Measurements from ENCODE around the gene RCAN2. TPM values are rescaled to one million over a fixed set of nuclear protein-coding genes. Genes with fewer than 3 reads are reported as not detected.

Gene RCAN2
- polyA plus RNA-seq, 1 donor from 2014 or later: 37.4 TPM

GRCh38 chr6:46172176-46172575 is 319.1 kb downstream of the RCAN2 start:
- H3K27me3 ChIP-seq (ENCODE audit: insufficient read depth, low read depth, low read length): peaks cover 9% of the 10 kb centered on the region
- no peaks in the 10 kb centered on the region for H4K20me1 ChIP-seq (ENCODE audit: insufficient read depth)
- H3K9me2 ChIP-seq (ENCODE audit: insufficient read depth, low read length): no peaks in the 10 kb centered on the region
- TF ChIP-seq POLR2AphosphoS5 (IDR thresholded peaks at IDR 0.05) (no peak), CTCF (IDR thresholded peaks at IDR 0.05; ENCODE audit: poor library complexity, severe bottlenecking) (no peak), RAD21 (conservative IDR thresholded peaks at IDR 0.05) (no peak), SMC3 (conservative IDR thresholded peaks at IDR 0.05; ENCODE audit: poor library complexity) (no peak)
- TF ChIP-seq, protein P1, sequence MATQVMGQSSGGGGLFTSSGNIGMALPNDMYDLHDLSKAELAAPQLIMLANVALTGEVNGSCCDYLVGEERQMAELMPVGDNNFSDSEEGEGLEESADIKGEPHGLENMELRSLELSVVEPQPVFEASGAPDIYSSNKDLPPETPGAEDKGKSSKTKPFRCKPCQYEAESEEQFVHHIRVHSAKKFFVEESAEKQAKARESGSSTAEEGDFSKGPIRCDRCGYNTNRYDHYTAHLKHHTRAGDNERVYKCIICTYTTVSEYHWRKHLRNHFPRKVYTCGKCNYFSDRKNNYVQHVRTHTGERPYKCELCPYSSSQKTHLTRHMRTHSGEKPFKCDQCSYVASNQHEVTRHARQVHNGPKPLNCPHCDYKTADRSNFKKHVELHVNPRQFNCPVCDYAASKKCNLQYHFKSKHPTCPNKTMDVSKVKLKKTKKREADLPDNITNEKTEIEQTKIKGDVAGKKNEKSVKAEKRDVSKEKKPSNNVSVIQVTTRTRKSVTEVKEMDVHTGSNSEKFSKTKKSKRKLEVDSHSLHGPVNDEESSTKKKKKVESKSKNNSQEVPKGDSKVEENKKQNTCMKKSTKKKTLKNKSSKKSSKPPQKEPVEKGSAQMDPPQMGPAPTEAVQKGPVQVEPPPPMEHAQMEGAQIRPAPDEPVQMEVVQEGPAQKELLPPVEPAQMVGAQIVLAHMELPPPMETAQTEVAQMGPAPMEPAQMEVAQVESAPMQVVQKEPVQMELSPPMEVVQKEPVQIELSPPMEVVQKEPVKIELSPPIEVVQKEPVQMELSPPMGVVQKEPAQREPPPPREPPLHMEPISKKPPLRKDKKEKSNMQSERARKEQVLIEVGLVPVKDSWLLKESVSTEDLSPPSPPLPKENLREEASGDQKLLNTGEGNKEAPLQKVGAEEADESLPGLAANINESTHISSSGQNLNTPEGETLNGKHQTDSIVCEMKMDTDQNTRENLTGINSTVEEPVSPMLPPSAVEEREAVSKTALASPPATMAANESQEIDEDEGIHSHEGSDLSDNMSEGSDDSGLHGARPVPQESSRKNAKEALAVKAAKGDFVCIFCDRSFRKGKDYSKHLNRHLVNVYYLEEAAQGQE (IDR thresholded peaks at IDR 0.05; ENCODE audit: borderline replicate concordance): no peak
- H3K4me2 ChIP-seq (ENCODE audit: low read length): no peak overlapping the region
- H3K9ac ChIP-seq (ENCODE audit: low read length): no peak overlapping the region
- no peaks in the 10 kb centered on the region for H3K79me2 ChIP-seq (replicated peaks; ENCODE audit: insufficient read depth, low read length)
- H3K9me3 ChIP-seq (ENCODE audit: low read length): no peaks in the 10 kb centered on the region
- H2AFZ ChIP-seq (ENCODE audit: low read depth, low read length): no peak overlapping the region
- H3F3A ChIP-seq (ENCODE audit: insufficient read depth, low read length, poor library complexity, severe bottlenecking): no peaks in the 10 kb centered on the region
- no peaks in the 10 kb centered on the region for H3K36me3 ChIP-seq (ENCODE audit: insufficient read depth, low read length)
- H3K4me3 ChIP-seq (ENCODE audit: low read length): no peak overlapping the region
- no peak overlapping the region for H3K27ac ChIP-seq (ENCODE audit: low read length)

Other genes starting within 250 kb of the RCAN2 start
- gene CYP39A1, start 161.4 kb upstream of the RCAN2 start, polyA plus RNA-seq: 1.4 and 2.0 TPM in 2 replicates
- 31.1 and 44.5 TPM in 2 replicates for gene SLC25A27, start 161.5 kb upstream of the RCAN2 start, polyA plus RNA-seq
- gene TDRD6, start 196.4 kb upstream of the RCAN2 start, polyA plus RNA-seq: 0.84 and 0.92 TPM in 2 replicates
- gene PLA2G7, start 243.9 kb upstream of the RCAN2 start, polyA plus RNA-seq: 0.35 TPM in 1 of 2 replicates, not detected in the other